Gastrocnemius medialis (tissue), 4 donors: Measurements from ENCODE around the gene DQX1.

ENCODE experiments used
- CTCF ChIP-seq, 5 experiments: fragments of 450-650 bp in 3 of 5; fragments of 200-600 bp in 2 of 5; sonication (generic) in 2 of 5; IDR thresholded peaks in 4 of 5; conservative IDR thresholded peaks in 1 of 5; 1 replicate in 4 of 5; 2 replicates in 1 of 5; pipeline ENCODE4 v1.5.1; 2016 to 2019; ENCODE audit warnings: antibody characterized with exemption in 5 of 5, mild to moderate bottlenecking in 3 of 5, moderate library complexity in 3 of 5
- POLR2A ChIP-seq, 2 donors: fragments of 450-650 bp; IDR thresholded peaks; one replicate each; pipeline ENCODE4 v1.6.1; 2017; ENCODE audit warnings: antibody characterized with exemption in 2 of 2, mild to moderate bottlenecking in 2 of 2, moderate library complexity in 2 of 2

GRCh38 chr2:74538881-74539339 lies 12.9 kb upstream of the DQX1 start:
- TF ChIP-seq POLR2A (IDR thresholded peaks at IDR 0.05) = no peak
- TF ChIP-seq CTCF (IDR thresholded peaks at IDR 0.05 in 4 of 5, conservative IDR thresholded peaks at IDR 0.05 in 1 of 5) = no peak
